K562 (cell line): ENCODE measurements around the gene THEM4. TPM values are rescaled to one million over a fixed set of nuclear protein-coding genes. Genes with fewer than 3 reads are reported as not detected.
A peak's percentile ranks its signal among the peaks of the same experiment; 100 is the strongest.

Experiments
- ARID1B ChIP-seq: fragments of 450-650 bp; IDR thresholded peaks from 2 replicates; pipeline ENCODE4 v1.6.1; 2016; ENCODE audit warnings: antibody characterized with exemption, mild to moderate bottlenecking, inconsistent platforms
- CEBPB ChIP-seq: fragments of 450-650 bp; IDR thresholded peaks from 2 replicates; pipeline ENCODE4 v1.6.1; 2016; ENCODE audit warnings: missing genetic modification characterization, missing compliant biosample characterization
- CTBP1 ChIP-seq: fragments of 450-650 bp; IDR thresholded peaks from 2 replicates; pipeline ENCODE4 v1.6.1; 2016; ENCODE audit warnings: borderline replicate concordance
- CTCFL ChIP-seq: IDR thresholded peaks from 2 replicates; pipeline ENCODE4 v1.6.1; 2011; ENCODE audit warnings: borderline replicate concordance, low read depth, mild to moderate bottlenecking, moderate library complexity, low read length; ENCODE audit not compliant: insufficient read depth, poor library complexity, severe bottlenecking
- GTF2E2 ChIP-seq: fragments of 200-800 bp; sonication (Bioruptor generic); IDR thresholded peaks from 2 replicates; pipeline ENCODE4 v1.6.1; 2016; ENCODE audit warnings: missing genetic modification characterization, missing compliant biosample characterization
- IRF9 ChIP-seq: fragments of 450-650 bp; IDR thresholded peaks from 2 replicates; pipeline ENCODE4 v1.6.1; 2016; ENCODE audit warnings: missing biosample characterization, missing genetic modification characterization
- MGA ChIP-seq: fragments of 450-650 bp; IDR thresholded peaks from 2 replicates; pipeline ENCODE4 v1.6.1; 2016; ENCODE audit warnings: mild to moderate bottlenecking, moderate library complexity
- NFATC3 ChIP-seq: fragments of 450-650 bp; IDR thresholded peaks from 2 replicates; pipeline ENCODE4 v1.6.1; 2017; ENCODE audit warnings: mild to moderate bottlenecking
- PHB2 ChIP-seq: fragments of 450-650 bp; IDR thresholded peaks from 2 replicates; pipeline ENCODE4 v1.6.1; 2017; ENCODE audit warnings: low read depth
- PHF21A ChIP-seq: fragments of 450-650 bp; IDR thresholded peaks from 2 replicates; pipeline ENCODE4 v1.6.1; 2017; ENCODE audit warnings: low read depth, borderline replicate concordance
- PHTF2 ChIP-seq: fragments of 250-450 bp; sonication (Bioruptor Pico); IDR thresholded peaks from 2 replicates; pipeline ENCODE4 v1.5.0; 2021; ENCODE audit warnings: mild to moderate bottlenecking
- RBM22 ChIP-seq: fragments of 200-400 bp; formaldehyde crosslinking; IDR thresholded peaks from 2 replicates; pipeline ENCODE4 v1.6.1; 2018; ENCODE audit warnings: low read length, low read depth; ENCODE audit not compliant: poor library complexity, severe bottlenecking
- ZKSCAN1 ChIP-seq: fragments of 150-350 bp; IDR thresholded peaks from 2 replicates; pipeline ENCODE4 v1.6.1; 2016; ENCODE audit warnings: low read depth, low read length
- ZNF263 ChIP-seq: sonication (generic); formaldehyde crosslinking; IDR thresholded peaks from 2 replicates; pipeline ENCODE4 v1.8.0; 2022; ENCODE audit warnings: mild to moderate bottlenecking, missing genetic modification reagents, borderline replicate concordance
- ZZZ3 ChIP-seq: fragments of 450-650 bp; IDR thresholded peaks from 2 replicates; pipeline ENCODE4 v1.6.1; 2016; ENCODE audit warnings: antibody characterized with exemption, mild to moderate bottlenecking, moderate library complexity
- polyA plus RNA-seq, 8 experiments: library from polyadenylated mRNA; depleted of rRNA in 4 of 8; stranded (reverse) in 5 of 8; unstranded in 3 of 8; fragments of >200 nt; fragmentation: Nextera tagmentation in 2 of 8; fragmentation: Illumina TruSeq in 1 of 8; extraction: Ambion mirVana in 2 of 8; extraction: Trizol in 1 of 8; gene quantifications; 2 replicates each; pipeline versions ENCODE4 v1.2.1 to v1.2.3, GENCODE V29; 2011 to 2014; ENCODE audit warnings: inconsistent platforms in 1 of 8, missing spikeins in 1 of 8
- total RNA-seq, 7 experiments: library from RNA; depleted of rRNA in 6 of 7; stranded (reverse); fragments of >200 nt in 6 of 7; fragmentation: Illumina TruSeq in 2 of 7; extraction: Trizol in 2 of 7; gene quantifications; 2 replicates each; pipeline versions ENCODE4 v1.2.1 to v1.2.3, GENCODE V29; 2011 to 2021; ENCODE audit warnings: low replicate concordance in 1 of 7

Gene THEM4
- total and polyA plus RNA-seq, 9 of the 15 experiments (the other 6 are each of a cell fraction or from before 2014, with no cell fraction given) = 8.6 to 71.9 (median 35.3) TPM

GRCh38 chr1:151846062-151846568 is 63.2 kb downstream of the THEM4 start (continued):
- TF ChIP-seq MGA (peak; percentile 74), GTF2E2 (no peak), ZNF263 (no peak), PHB2 (no peak), ZKSCAN1 (no peak), PHTF2 (CRISPR knock-in tag) (no peak), PHF21A (no peak), CTCFL (peak; percentile 58), IRF9 (tag) (no peak), RBM22 (no peak), ARID1B (peak; percentile 17; the same call in 1 of the 2 replicates), NFATC3 (0 out of 2 replicates have a peak, but pooled peaks have one; percentile 24), ZZZ3 (no peak), CEBPB (tag) (no peak), CTBP1 (peak; percentile 37; the same call in 1 of the 2 replicates)
